ENCODE results near the gene TNK2. TPM values are rescaled to one million over a fixed set of nuclear protein-coding genes. Genes with fewer than 3 reads are reported as not detected.
"Not testable (repeated sequence)": the region's sequence is repeated elsewhere in the genome, so short reads cannot be mapped to it uniquely, and the experiment has no call there.

TNK2 gene
- total and polyA plus RNA-seq, 8 donors, result 21.0 to 91.2 (median 25.0) TPM

DNA sequence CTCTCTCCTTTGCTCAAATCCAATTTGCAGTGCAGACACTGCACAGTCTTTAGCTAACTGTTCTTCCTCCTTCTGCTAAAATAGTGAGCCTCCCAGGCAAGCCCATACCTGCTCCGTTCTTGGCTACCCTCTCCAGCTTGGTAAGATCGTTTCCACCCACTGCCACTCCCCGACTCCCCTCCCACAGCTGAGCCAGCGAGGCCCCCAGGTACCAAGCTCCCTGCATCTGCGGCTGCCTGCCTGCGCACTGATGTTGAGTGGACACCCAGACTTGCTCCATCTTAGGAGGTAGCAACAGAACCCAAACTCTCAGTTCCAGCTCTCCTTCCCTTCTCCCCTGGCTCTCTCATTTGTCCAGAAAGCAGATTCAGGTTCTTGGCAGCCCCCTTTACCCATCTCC is 7.9 kb upstream of the TNK2 start:
- no peak for DNase-seq
- Histone ChIP-seq H3K9me3 (no peaks in the 10 kb centered on the region), H3K4me3 (no peak overlapping the region), H3K36me3 (no peaks in the 10 kb centered on the region), H3K27ac (no peak overlapping the region), H3K4me1 (no peaks in the 10 kb centered on the region), H3K27me3 (no peaks in the 10 kb centered on the region)
- 56 to 63% methylated on average over 6 of the region's 6 CpGs for WGBS, 2 donors
- intact Hi-C loops (cut with DNase I), result loop anchor here in 1 of 3 donors (5.0 kb wide), 1 partner anchor 54 kb away; no protein-coding TSS in a partner anchor
- FAIRE-seq, result no peak
- no peak for TF ChIP-seq CTCF (IDR thresholded peaks at IDR 0.05)
- no peak for ATAC-seq

GRCh38 chr3:195914648-195915473 is 6.5 kb upstream of the TNK2 start:
- no peak overlapping the region for H3K4me3 ChIP-seq

GRCh38 chr3:195914146-195914545 is 5.8 kb upstream of the TNK2 start:
- H3K4me1 ChIP-seq, H3K4me3 ChIP-seq, H3K27ac ChIP-seq, H3K36me3 ChIP-seq, H3K27me3 ChIP-seq, H3K9me3 ChIP-seq, ATAC-seq, FAIRE-seq: not testable (repeated sequence)
- DNase-seq, result peak in 1 of 6 donors; percentile 35
- WGBS, 2 donors, result 90 to 92% methylated on average over 8 of the region's 8 CpGs
- intact Hi-C loops (cut with DNase I), result loop anchor here in 1 of 3 donors (5.0 kb wide), 1 partner anchor 52 kb away; no protein-coding TSS in a partner anchor

More at GRCh38 chr3:195914648-195915473, 6.5 kb upstream of the TNK2 start:
- Histone ChIP-seq H3K36me3 (no peaks in the 10 kb centered on the region), H3K4me1 (peaks cover 0 to 2% (median 0%) of the 10 kb centered on the region in 3 donors), H3K27ac (peak overlapping the region in 2 of 4 donors; percentile 8 to 26), H3K9me3 (no peaks in the 10 kb centered on the region), H3K27me3 (no peaks in the 10 kb centered on the region)
- TF ChIP-seq CTCF (IDR thresholded peaks at IDR 0.05), result peak; percentile 94 to 98 (median 97)
- ATAC-seq, result peak; percentile 95 to 98 (median 96)
- intact Hi-C loops (cut with DNase I), result loop anchor here in 2 of 3 donors (5.0 kb wide), 1 partner anchor 53 kb away; no protein-coding TSS in a partner anchor
- WGBS, 2 donors, result 26 to 27% methylated on average over 14 of the region's 14 CpGs
- DNase-seq, result peak; percentile 81 to 97 (median 92)
- FAIRE-seq, result no peak

DNA sequence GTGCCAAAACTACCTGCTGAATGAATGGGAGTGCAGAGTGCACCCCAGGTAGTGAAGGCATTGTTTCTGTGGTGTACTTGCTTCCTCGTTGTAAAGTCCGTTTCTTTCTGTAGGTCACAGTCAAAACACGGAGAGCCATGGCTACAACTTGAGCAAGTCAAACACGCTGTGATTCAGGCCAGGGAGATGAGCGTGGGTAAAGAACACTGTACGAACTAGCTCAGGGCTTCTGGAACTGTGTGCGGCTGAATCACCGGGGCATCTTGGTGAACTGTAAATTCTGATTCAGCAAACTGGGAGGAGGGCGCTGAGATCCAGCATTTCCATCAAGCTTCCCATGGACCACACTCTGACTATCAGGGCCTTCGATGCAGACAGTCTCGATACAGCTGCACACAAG is 5.0 kb upstream of the TNK2 start:
- TF ChIP-seq CTCF (IDR thresholded peaks at IDR 0.05), result no peak
- no peak overlapping the region for H3K27ac ChIP-seq
- DNase-seq (peak in 1 of 6 donors; percentile 17), ATAC-seq (no peak), FAIRE-seq (no peak)
- H3K27me3 ChIP-seq, result no peaks in the 10 kb centered on the region
- H3K4me1 ChIP-seq, result peaks cover 0 to 2% (median 0%) of the 10 kb centered on the region in 3 donors
- H3K9me3 ChIP-seq, result no peaks in the 10 kb centered on the region
- H3K36me3 ChIP-seq, result no peaks in the 10 kb centered on the region
- intact Hi-C loops (cut with DNase I), result loop anchor here in 1 of 3 donors (5.0 kb wide), 1 partner anchor 51 kb away; no protein-coding TSS in a partner anchor
- H3K4me3 ChIP-seq, result no peak overlapping the region
- WGBS, 2 donors, result 86 to 94% methylated on average over 11 of the region's 11 CpGs

- Histone ChIP-seq H3K4me3 (no peak overlapping the region), H3K9me3 (no peaks in the 10 kb centered on the region), H3K4me1 (peaks cover 10 to 15% (median 11%) of the 10 kb centered on the region in 3 donors), H3K36me3 (no peaks in the 10 kb centered on the region), H3K27me3 (no peaks in the 10 kb centered on the region), H3K27ac (no peak overlapping the region)
- intact Hi-C loops (cut with DNase I), result loop anchor here in 1 of 3 donors (5.0 kb wide), 1 partner anchor 50 kb away; no protein-coding TSS in a partner anchor
- WGBS, 2 donors, result 73 to 81% methylated on average over 4 of the region's 4 CpGs
- ATAC-seq, result no peak
- FAIRE-seq, result no peak
- no peak for TF ChIP-seq CTCF (IDR thresholded peaks at IDR 0.05)
- DNase-seq, result peak in 1 of 6 donors; percentile 28
Observed at GRCh38 chr3:195911946-195912270, 3.6 kb upstream of the TNK2 start.

All from pancreas (tissue), 10 donors.